ENCODE data around the gene RTP2.

The RTP2 gene, protein sequence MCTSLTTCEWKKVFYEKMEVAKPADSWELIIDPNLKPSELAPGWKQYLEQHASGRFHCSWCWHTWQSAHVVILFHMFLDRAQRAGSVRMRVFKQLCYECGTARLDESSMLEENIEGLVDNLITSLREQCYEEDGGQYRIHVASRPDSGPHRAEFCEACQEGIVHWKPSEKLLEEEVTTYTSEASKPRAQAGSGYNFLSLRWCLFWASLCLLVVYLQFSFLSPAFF

DNA sequence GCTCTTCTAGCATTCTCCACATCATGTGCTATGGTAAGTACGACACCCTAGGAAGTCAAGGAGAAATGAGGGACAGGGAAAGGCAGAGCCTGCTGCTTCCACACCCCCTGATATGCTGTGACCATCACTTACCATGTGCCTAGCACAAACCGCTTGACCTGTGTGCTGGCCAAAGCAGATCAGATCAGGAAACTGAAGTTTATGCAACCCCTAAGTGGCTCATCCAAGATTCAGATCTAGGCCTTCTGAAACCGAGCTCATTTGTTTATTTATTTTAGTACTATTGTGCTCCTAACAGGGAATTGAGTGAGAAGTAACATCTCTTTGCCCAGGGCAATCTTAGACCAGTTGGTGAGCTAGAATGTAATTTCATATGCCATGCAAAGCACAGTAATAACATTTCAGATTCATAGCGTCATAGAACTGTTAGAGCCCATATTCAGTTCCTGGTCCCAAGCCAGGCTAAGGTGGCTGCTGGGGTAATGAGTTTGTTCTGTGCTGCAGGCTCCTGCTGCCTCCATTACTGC, at the start of gene RTP2:
RTP2 (minus strand) TSS at position 51 of the 527 bp plus-strand sequence. CDS start 429 bp downstream, outside the sequence.
- DNase-seq (ENCODE audit: low read depth in 2 of 2): no peak

GRCh38 chr3:187750513-187751123, 48.3 kb upstream of the RTP2 start:
- no peak for DNase-seq (ENCODE audit: low read depth in 2 of 2)

GRCh38 chr3:187750006-187750512, 47.7 kb upstream of the RTP2 start:
- no peak for DNase-seq (ENCODE audit: low read depth in 2 of 2)

- DNase-seq (ENCODE audit: low read depth in 2 of 2): peak; percentile 75 to 92
These were observed 45.7 kb upstream of the RTP2 start for GRCh38 chr3:187748050-187748481.

GRCh38 chr3:187747506-187747905, 45.1 kb upstream of the RTP2 start:
- DNase-seq (ENCODE audit: low read depth in 2 of 2): no peak

- DNase-seq (ENCODE audit: low read depth in 2 of 2): no peak
These were observed 44.3 kb upstream of the RTP2 start for GRCh38 chr3:187746442-187747281.

DNA sequence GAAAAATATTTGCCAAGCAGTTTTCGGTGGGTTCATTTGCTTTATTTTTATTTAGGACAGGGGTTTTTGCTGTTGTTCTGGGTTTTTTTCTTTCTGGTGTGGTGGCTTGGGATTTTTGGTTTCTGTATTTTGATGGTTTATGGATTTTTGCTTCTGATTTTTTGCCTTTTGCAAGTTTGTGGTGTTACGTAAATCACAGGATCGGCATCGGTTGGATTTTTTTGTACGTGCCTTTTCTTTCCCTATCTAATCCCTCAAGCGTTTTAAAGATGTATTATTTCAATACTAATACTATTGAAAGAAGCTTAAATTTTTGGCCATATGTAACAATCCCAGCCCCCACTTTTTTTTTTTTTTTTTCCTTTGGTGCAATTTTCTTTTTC, 43.7 kb upstream of the RTP2 start:
- no peak for DNase-seq (ENCODE audit: low read depth in 2 of 2)

GRCh38 chr3:187745201-187746058, 43.1 kb upstream of the RTP2 start, which contains the start of gene BCL6:
BCL6 (minus strand) TSS chr3:187745468; CDS start chr3:187733693, 11,775 bp downstream.
- DNase-seq (ENCODE audit: low read depth in 2 of 2): peak; percentile 48 to 60

DNA sequence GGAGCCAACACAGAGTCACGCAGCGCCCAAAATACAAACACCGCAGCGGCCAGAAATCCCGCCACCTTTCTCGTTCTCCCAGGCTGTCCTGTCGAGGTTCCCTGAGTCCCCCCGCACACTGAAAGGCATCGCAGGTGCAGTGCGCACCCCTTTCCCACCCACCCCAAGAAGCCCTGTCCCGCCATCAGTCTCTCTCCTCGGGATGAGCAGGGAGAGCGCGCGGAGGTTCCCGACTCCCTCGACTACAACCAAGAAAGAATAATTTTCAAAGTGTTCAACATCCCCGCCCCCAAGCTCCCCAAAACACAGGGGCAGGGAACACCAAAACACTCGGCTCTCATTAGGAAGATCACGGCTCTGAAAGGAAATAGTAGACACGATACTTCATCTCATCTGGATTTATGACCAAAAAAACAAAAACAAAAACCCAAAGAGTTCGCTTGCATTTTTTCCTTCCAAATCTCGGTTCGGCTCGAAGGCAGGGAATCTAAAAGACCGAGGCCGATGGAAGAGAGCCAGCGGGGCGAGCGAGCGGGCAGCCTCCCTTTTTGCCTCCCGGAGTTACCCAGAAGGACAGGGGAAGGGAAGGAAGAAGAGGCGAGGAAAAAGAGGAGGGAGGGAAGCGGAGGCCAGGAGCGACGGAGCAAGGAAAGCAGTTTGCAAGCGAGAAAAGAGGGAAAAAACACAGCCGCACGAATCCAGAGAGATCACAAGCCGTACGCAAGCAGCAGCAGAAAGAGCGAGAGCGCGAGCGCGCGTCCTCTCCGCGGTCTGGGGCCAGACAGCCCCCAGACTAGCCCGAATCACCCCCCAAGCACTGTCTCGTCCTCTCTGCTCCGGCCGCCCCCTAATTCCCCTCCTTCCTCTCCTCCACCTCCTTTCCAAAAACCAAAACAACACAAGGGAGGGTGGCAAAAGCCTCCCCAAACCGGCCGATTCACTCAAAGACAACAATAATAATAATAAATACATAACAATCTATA, 42.1 kb upstream of the RTP2 start:
- peak in 1 of 2 donors; percentile 23 for DNase-seq (ENCODE audit: low read depth in 2 of 2)

- peak in 1 of 2 donors; percentile 25 for DNase-seq (ENCODE audit: low read depth in 2 of 2)
These were observed 41.1 kb upstream of the RTP2 start for GRCh38 chr3:187743195-187744141.

DNA sequence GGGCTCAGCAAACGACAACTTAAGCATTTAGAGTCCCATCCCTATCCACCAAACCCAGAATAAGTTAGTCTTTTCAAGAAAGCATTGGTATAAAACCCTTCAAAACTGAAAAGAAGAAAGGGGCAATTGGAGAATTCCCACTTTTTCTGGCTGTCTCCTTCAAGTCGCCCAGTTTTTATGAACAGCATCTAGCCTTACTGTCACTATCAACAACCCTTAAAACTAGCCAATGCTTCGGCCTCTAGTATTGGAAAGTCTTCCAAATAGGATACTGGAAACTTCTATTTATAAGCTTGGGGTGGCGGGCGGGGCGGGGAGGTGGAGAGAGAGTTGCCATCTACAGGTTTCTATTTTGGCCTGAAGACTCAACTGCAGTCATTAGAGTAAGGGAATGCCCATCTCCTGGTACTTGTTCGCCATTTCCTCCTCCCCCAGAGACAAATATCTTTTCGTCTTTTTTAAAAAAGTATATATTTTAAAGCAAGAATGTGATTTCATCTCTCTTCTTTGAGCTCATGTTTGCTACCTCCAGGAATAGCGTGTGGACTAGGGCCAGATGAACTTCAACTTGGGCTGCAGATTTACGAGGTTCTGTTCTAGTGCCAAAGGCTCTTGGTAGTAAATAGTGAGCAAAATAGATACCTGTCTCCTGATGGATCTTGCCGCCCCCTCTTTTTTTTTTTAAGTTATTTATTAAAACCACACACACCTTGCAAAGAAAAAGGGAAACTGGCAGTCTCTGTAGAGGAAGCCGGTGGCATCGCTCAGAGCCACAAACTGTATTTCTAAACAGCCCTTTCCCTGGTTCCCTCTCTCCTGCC, 40.2 kb upstream of the RTP2 start:
- no peak for DNase-seq (ENCODE audit: low read depth in 2 of 2)

DNA sequence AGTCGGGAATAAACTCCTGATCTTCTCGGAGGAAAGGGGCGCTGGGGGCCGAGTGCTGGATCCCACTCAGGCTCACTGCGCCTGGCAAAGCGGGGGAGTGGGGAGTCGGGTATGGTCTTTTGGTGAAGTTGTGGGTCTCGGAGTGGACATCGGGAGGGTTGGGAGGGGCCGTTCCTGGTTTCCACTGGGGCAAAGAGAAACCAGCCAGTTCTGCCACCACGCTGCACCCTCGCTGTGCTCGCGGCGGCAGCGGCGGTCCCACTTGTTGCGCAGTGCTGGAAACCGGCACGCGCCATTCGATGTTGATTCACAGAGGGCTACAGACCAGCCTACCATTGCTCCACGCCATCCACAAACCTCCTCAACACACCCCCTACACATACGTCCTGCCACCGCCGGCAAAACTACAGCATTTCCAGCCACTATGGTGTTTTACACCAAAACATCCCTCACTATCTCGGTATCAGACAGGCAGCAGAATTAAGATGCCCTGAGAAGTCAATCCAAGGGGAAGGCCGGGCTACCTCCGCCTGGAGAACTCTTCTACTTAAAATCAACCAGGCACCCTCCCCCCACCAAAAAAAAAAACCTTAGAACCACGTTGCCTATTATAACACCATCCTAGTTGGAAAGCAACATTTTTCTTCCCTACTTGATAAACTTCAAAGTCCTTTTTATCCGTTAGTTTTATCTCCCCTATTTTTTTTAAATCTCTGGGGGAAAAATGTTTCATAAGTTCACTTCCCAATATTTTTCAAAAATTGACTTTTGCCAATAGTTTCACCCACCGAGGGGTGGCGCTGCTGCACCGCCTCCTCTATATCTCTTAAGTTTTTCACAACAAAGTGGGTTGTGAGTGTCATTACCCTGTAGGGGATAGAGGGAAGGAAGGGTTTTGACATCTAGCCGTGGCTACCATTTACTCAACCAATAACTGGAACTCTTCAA, 39.3 kb upstream of the RTP2 start:
- DNase-seq (ENCODE audit: low read depth in 2 of 2): peak; percentile 36 to 70

DNA sequence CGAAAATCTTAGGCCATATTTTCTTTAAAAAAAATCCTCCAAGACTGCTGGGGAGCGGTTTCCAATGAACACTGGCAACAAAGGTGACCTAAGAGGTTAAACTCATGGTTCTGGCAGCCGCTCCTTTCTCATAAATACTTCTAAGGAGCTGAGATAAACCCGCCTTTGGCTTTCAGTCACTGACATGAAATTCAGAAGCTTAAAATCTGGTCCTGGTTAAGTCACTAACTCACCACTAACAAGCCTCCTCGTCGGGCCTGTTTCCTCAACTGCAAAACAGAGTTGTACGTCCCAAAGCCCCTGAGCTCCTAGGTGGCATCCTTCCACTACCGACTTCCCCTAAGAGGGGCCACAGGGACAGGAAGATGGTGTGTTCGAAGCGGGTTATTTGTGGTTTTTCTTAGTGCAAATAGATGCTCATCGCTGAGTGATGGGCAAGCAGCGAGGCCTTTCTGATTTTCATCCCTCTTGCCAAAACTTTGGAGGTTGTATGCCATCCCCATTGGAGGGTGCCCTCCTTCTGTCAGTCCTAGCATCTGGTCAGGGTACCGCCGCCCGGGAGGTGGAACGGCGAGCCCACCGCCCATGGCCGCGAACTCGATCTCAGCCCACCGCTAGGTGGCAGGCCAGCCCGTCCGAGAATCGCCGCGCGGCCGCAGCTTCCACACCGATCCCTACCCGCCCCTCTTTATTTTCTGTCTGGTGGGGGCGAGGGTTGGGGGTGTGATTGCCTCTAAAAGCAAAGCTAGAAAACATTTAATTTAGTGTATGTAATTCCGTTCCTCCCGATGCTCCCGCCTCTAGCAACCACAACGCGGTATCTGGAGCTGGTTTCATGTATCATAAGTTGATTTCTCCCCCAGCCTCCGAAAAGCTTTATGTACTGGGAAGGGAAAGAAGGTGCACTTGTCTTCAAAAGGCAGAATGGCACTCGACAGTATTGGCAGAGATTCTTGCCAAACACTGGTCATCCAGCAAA, 38.4 kb upstream of the RTP2 start:
- peak; percentile 27 to 48 for DNase-seq (ENCODE audit: low read depth in 2 of 2)

GRCh38 chr3:187739561-187740332, 37.4 kb upstream of the RTP2 start:
- DNase-seq (ENCODE audit: low read depth in 2 of 2): peak; percentile 55 to 60

GRCh38 chr3:187739094-187739560, 36.8 kb upstream of the RTP2 start:
- DNase-seq (ENCODE audit: low read depth in 2 of 2): no peak

Data from stimulated activated CD4-positive, alpha-beta T cell treated with anti-CD3 and anti-CD28 coated beads, Interleukin-1b, Interleukin-23, amount 100 ng/mL, for 1 hour (primary cell).